HL-60 (cell line): Measurements from ENCODE around the gene MST1.

ENCODE experiments used
- CTCF ChIP-seq: IDR thresholded peaks from one replicate; pipeline ENCODE4 v1.5.1; 2011; ENCODE audit warnings: low read length, control low read depth, inconsistent platforms; ENCODE audit not compliant: insufficient read depth
- GABPA ChIP-seq: IDR thresholded peaks from 2 replicates; pipeline ENCODE4 v1.6.1; 2012; ENCODE audit warnings: low read depth
- POLR2AphosphoS5 ChIP-seq: IDR thresholded peaks from 2 replicates; pipeline ENCODE4 v1.6.1; 2012; ENCODE audit warnings: low read depth
- REST ChIP-seq: IDR thresholded peaks from 2 replicates; pipeline ENCODE4 v1.6.1; 2012; ENCODE audit warnings: low read depth; ENCODE audit not compliant: insufficient replicate concordance
- SPI1 ChIP-seq: IDR thresholded peaks from 2 replicates; pipeline ENCODE4 v1.6.1; 2012; ENCODE audit warnings: low read depth, mild to moderate bottlenecking, borderline replicate concordance

GRCh38 chr3:49681232-49681522 is 8.1 kb downstream of the MST1 start:
- TF ChIP-seq CTCF (no peak), REST (no peak), POLR2AphosphoS5 (no peak), GABPA (no peak), SPI1 (no peak)
